HEK293T (cell line): ENCODE results near the gene PRXL2A.
"Not testable (repeated sequence)": the region's sequence is repeated elsewhere in the genome, so short reads cannot be mapped to it uniquely, and the experiment has no call there.

ENCODE experiments used
- CTCF ChIA-PET: fragments of 350-600 bp; formaldehyde crosslinking; extraction: SDS; loops from one replicate; lab custom pipeline; 2021; ENCODE audit warnings: antibody characterized with exemption, inconsistent platforms; lab: Yijun Ruan, JAX
- POLR2A ChIA-PET: fragments of 350-600 bp; formaldehyde crosslinking; extraction: SDS; loops from one replicate; lab custom pipeline; 2020; ENCODE audit warnings: antibody characterized with exemption, inconsistent platforms; lab: Yijun Ruan, JAX
- DNase-seq: peaks from one replicate; pipeline ENCODE4 v3.0.0; 2012; ENCODE audit warnings: mixed read lengths; ENCODE audit errors: extremely low spot score
- ARNT ChIP-seq: fragments of 450-650 bp; IDR thresholded peaks from 2 replicates; pipeline ENCODE4 v1.6.1; 2017; ENCODE audit warnings: mild to moderate bottlenecking
- BHLHE40 ChIP-seq: fragments of 450-650 bp; IDR thresholded peaks from 2 replicates; pipeline ENCODE4 v1.6.1; 2016; ENCODE audit warnings: mild to moderate bottlenecking, moderate library complexity, borderline replicate concordance
- CTBP1 ChIP-seq: fragments of 450-650 bp; IDR thresholded peaks from 2 replicates; pipeline ENCODE4 v1.6.1; 2016; ENCODE audit warnings: borderline replicate concordance
- ELF4 ChIP-seq: fragments of 450-650 bp; IDR thresholded peaks from 2 replicates; pipeline ENCODE4 v1.6.1; 2017; ENCODE audit warnings: antibody characterized with exemption
- FOXA1 ChIP-seq: fragments of 450-650 bp; IDR thresholded peaks from 2 replicates; pipeline ENCODE4 v1.6.1; 2016; ENCODE audit warnings: mild to moderate bottlenecking
- FOXK2 ChIP-seq: fragments of 450-650 bp; IDR thresholded peaks from 2 replicates; pipeline ENCODE4 v1.6.1; 2016; ENCODE audit warnings: mild to moderate bottlenecking
- FOXM1 ChIP-seq: fragments of 450-650 bp; IDR thresholded peaks from 2 replicates; pipeline ENCODE4 v1.6.1; 2017; ENCODE audit warnings: mild to moderate bottlenecking, borderline replicate concordance
- HDGF ChIP-seq: fragments of 450-650 bp; IDR thresholded peaks from 2 replicates; pipeline ENCODE4 v1.6.1; 2017; ENCODE audit warnings: antibody characterized with exemption, borderline replicate concordance
- L3MBTL2 ChIP-seq: fragments of 450-650 bp; conservative IDR thresholded peaks from 2 replicates; pipeline ENCODE4 v1.6.1; 2016; ENCODE audit warnings: mild to moderate bottlenecking
- LEF1 ChIP-seq: fragments of 450-650 bp; IDR thresholded peaks from 2 replicates; pipeline ENCODE4 v1.6.1; 2017; ENCODE audit warnings: mild to moderate bottlenecking, borderline replicate concordance
- NFRKB ChIP-seq: fragments of 450-650 bp; IDR thresholded peaks from 2 replicates; pipeline ENCODE4 v1.6.1; 2016; ENCODE audit warnings: mild to moderate bottlenecking, moderate library complexity
- SP1 ChIP-seq: fragments of 450-650 bp; IDR thresholded peaks from 2 replicates; pipeline ENCODE4 v1.6.1; 2017
- SUZ12 ChIP-seq: fragments of 450-650 bp; IDR thresholded peaks from 2 replicates; pipeline ENCODE4 v1.6.1; 2016; ENCODE audit warnings: mild to moderate bottlenecking
- TARDBP ChIP-seq: fragments of 450-650 bp; IDR thresholded peaks from 2 replicates; pipeline ENCODE4 v1.6.1; 2016
- ZNF384 ChIP-seq: fragments of 450-650 bp; IDR thresholded peaks from 2 replicates; pipeline ENCODE4 v1.6.1; 2016
- TF ChIP-seq, protein P1 (sequence below): fragments of 450-650 bp; IDR thresholded peaks from 2 replicates; pipeline ENCODE4 v1.6.1; 2016

The PRXL2A gene, protein sequence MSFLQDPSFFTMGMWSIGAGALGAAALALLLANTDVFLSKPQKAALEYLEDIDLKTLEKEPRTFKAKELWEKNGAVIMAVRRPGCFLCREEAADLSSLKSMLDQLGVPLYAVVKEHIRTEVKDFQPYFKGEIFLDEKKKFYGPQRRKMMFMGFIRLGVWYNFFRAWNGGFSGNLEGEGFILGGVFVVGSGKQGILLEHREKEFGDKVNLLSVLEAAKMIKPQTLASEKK

DNA sequence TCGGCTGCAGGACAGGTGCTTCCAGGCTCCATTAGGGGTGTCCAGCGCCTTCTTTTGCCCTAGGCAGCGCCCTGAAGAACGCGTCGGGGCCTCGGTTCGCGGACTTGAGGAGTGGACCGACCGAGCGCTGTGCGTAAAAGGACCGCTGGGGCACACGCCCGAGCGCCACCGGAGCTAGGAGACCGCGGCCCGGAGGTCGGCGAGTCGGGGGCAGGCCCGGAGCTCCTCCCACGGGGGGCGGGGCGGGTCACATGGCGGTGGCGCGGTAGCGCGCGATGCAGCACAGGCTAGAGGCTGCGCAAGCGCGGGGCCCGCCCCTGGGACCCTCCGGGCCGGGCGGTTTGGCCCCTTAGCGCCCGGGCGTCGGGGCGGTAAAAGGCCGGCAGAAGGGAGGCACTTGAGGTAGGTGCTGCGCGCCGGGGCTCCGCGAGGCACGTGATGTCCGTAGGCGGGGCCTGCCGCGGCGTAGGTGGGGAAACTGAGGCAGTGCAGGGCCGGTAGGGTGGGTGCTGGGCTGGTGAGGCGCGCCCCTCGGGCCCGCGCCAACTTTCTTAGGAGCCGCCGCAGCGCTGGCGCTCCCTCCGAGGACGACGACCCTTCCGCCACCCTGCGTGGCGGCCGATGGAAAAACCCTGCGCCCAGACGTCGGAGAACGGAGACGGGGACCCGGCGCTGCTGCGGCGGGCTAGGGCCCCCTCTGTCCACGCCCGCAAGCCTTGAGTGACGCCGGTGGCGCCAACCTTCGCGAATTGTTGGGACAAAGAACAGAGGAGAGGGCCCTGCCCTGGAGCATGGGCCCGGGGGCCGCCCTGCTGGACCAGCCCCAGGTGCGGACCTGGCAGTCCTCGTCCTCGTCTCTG is at the start of gene PRXL2A:
Gene PRXL2A, plus strand, starts transcription at position 310 of the 860 bp plus-strand sequence. CDS start 11,917 bp downstream, outside the sequence.
- TF ChIP-seq FOXK2 = no peak
- no peak for TF ChIP-seq SP1
- TF ChIP-seq, protein P1, sequence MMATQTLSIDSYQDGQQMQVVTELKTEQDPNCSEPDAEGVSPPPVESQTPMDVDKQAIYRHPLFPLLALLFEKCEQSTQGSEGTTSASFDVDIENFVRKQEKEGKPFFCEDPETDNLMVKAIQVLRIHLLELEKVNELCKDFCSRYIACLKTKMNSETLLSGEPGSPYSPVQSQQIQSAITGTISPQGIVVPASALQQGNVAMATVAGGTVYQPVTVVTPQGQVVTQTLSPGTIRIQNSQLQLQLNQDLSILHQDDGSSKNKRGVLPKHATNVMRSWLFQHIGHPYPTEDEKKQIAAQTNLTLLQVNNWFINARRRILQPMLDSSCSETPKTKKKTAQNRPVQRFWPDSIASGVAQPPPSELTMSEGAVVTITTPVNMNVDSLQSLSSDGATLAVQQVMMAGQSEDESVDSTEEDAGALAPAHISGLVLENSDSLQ = no peak
- TF ChIP-seq LEF1 = no peak
- TF ChIP-seq L3MBTL2 = peak; percentile 45; the same call in 1 of the 2 replicates
- ChIA-PET CTCF (interaction anchor here (0.5 to 1.0 kb wide), 5 partner anchors 22 to 97 kb away, joined by 3 to 5 read pairs (median 4); no protein-coding TSS in a partner anchor), POLR2A (interaction anchor here (0.6 to 1.4 kb wide), 17 partner anchors 8 to 97 kb away, joined by 3 to 11 read pairs (median 4); no protein-coding TSS in a partner anchor)
- DNase-seq = peak; percentile 81

DNA sequence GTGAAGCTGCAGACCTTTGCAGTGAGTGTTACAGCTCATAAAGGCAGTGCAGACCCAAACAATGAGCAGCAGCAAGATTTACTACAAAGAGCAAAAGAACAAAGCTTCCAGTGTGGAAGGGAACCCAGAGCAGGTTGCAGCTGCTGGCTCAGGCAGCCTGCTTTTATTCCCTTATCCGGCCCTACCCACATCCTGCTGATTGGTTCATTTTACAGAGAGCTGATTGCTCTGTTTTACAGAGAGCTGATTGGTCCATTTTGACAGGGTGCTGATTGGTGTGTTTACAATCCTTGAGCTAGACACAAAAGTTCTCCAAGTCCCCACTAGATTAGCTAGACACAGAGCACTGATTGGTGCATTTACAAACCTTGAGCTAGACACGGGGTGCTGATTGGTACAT is 49.4 kb upstream of the PRXL2A start:
- CTCF ChIA-PET, DNase-seq, POLR2A ChIA-PET: not testable (repeated sequence)

DNA sequence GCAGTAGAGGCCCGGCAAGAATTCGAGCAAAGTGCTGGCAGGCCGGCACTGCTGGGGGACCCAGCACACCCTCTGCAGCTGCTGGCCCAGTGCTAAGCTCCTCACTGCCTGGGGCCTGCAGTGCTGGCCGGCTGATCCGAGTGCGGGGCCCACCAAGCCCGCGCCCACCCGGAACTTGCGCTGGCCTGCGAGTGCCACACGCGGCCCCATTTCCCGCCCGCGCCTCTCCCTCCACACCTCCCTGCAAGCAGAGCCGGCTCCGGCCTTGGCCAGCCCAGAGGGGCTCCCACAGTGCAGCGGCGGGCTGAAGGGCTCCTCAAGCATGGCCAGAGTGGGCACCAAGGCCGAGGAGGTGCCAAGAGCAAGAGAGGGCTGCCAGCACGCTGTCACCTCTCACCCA is 48.7 kb upstream of the PRXL2A start:
- no peak for TF ChIP-seq LEF1
- no peak for TF ChIP-seq FOXM1
- TF ChIP-seq ARNT = no peak
- TF ChIP-seq, protein P1 = no peak
- TF ChIP-seq CTBP1 = no peak
- no peak for TF ChIP-seq ZNF384
- no peak for TF ChIP-seq ELF4
- TF ChIP-seq SUZ12 = no peak
- TF ChIP-seq FOXK2 = no peak
- no peak for TF ChIP-seq L3MBTL2
- TF ChIP-seq BHLHE40 = no peak
- TF ChIP-seq FOXA1 = no peak
- CTCF ChIA-PET = no interaction called here
- no peak for DNase-seq
- POLR2A ChIA-PET = no interaction called here

DNA sequence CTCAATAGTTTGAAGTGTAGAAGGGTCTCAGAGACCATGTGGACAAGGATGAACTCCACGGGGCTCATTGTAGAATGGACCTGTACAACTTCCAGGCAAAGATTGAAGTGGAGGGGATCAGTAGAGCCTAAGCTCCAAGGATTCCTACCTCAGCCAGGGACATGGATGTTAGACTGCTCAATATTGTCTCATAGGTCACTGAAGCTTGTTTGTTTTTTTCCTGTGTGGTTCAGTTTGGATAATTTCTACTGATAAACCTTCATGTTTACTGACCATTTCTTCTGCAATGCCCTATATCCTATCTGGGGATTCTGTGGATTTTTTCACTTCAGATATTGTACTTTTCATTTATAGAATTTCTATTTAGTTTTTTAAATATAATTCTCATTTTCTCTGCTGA is 42.8 kb upstream of the PRXL2A start:
- CTCF ChIA-PET = no interaction called here
- POLR2A ChIA-PET = no interaction called here
- DNase-seq = no peak
- no peak for TF ChIP-seq ZNF384
- no peak for TF ChIP-seq FOXM1
- no peak for TF ChIP-seq ELF4
- TF ChIP-seq BHLHE40 = no peak
- TF ChIP-seq FOXA1 = no peak
- TF ChIP-seq, protein P1 = no peak
- no peak for TF ChIP-seq ARNT
- no peak for TF ChIP-seq L3MBTL2
- no peak for TF ChIP-seq SUZ12
- TF ChIP-seq LEF1 = no peak
- TF ChIP-seq CTBP1 = no peak
- TF ChIP-seq SP1 = no peak
- no peak for TF ChIP-seq NFRKB
- no peak for TF ChIP-seq HDGF
- TF ChIP-seq FOXK2 = no peak
- TF ChIP-seq TARDBP = no peak

DNA sequence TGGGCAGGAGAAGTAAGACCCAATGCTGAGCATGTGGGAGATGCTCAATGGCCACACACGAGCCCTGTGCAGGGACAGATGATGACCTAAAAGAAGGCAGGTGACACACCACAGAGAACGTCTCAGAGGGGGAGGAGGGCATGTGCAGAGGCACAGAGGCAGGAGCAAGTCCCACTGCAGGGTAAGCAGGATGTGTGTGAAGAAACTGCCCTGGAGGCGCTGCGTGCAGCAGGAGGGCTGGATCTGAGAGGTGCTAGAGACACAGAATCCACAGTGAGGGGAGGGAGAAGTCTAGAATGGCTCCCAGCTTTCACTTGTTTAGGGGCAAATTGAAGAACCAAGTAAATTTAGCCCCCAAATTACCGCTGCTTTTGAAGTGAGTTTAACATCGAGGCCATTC is 36.9 kb upstream of the PRXL2A start:
- POLR2A ChIA-PET = no interaction called here
- DNase-seq = no peak
- TF ChIP-seq, protein P1 = no peak
- TF ChIP-seq BHLHE40 (no peak), FOXK2 (no peak), TARDBP (no peak), ELF4 (no peak), L3MBTL2 (no peak), SUZ12 (no peak), LEF1 (no peak), HDGF (no peak), SP1 (no peak), ARNT (no peak), FOXA1 (no peak), NFRKB (no peak), CTBP1 (no peak), ZNF384 (no peak), FOXM1 (no peak)
- CTCF ChIA-PET = no interaction called here

DNA sequence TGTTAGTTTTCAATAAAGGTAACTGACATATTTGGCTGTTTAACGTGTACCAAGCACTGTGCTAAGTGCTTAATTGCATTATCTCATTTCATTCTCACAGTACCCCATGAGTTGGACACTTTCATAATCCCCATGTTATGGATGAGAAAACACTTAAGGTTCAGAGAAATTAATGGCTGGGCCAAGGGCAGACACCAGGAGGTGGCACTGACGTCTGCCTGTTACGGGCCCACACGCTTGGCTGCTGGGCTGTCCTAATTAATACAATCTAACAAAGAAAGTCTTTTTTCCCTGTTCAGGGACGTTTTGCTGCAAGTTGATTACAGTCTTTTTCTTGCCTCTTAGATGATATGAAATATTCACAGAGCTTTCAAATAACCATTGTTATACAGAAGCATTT is 35.7 kb upstream of the PRXL2A start:
- TF ChIP-seq SUZ12 (no peak), FOXA1 (no peak), FOXK2 (no peak), FOXM1 (no peak), HDGF (no peak), BHLHE40 (no peak), ELF4 (no peak), L3MBTL2 (no peak), CTBP1 (no peak)
- no peak for DNase-seq
- ChIA-PET POLR2A (no interaction called here), CTCF (interaction anchor here (1.2 kb wide), 1 partner anchor 33 kb away, joined by 3 read pairs; no protein-coding TSS in a partner anchor)
